ENCODE results near the gene ERICH6B. TPM values are rescaled to one million over a fixed set of nuclear protein-coding genes. Genes with fewer than 3 reads are reported as not detected.

The ERICH6B gene
- total RNA-seq, 1 donor from 2014 or later = not detected

DNA sequence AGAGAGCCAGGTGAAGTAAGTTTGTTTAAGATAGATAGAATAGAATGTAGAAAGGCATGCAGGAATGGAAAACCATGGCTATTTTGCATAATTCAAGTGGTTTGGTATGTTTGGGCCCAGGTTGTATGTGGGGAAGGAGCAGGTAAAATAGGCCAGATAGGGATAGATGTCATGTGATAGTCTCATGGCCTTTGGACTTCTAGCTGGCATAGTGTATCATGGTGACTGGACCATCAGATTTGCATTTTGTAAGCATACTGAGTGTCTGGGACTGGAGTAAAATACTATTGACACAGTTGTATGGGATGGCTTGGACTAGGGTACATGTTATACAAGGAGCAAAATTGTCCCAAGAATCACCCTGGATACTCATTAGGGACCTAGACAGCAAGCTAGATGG is 111.9 kb downstream of the ERICH6B start:
- DNase-seq (ENCODE audit: low read depth) (no peak), FAIRE-seq (no peak)
- peaks cover 26% of the 10 kb centered on the region for H3K36me3 ChIP-seq (ENCODE audit: control insufficient read depth, insufficient read depth, low read length)
- H3K4me3 ChIP-seq (ENCODE audit: low read depth, low read length) = no peak overlapping the region
- TF ChIP-seq, protein P1, sequence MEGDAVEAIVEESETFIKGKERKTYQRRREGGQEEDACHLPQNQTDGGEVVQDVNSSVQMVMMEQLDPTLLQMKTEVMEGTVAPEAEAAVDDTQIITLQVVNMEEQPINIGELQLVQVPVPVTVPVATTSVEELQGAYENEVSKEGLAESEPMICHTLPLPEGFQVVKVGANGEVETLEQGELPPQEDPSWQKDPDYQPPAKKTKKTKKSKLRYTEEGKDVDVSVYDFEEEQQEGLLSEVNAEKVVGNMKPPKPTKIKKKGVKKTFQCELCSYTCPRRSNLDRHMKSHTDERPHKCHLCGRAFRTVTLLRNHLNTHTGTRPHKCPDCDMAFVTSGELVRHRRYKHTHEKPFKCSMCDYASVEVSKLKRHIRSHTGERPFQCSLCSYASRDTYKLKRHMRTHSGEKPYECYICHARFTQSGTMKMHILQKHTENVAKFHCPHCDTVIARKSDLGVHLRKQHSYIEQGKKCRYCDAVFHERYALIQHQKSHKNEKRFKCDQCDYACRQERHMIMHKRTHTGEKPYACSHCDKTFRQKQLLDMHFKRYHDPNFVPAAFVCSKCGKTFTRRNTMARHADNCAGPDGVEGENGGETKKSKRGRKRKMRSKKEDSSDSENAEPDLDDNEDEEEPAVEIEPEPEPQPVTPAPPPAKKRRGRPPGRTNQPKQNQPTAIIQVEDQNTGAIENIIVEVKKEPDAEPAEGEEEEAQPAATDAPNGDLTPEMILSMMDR (IDR thresholded peaks at IDR 0.05; ENCODE audit: insufficient read depth, low read length, severe bottlenecking) = no peak
- H3K27me3 ChIP-seq (ENCODE audit: control insufficient read depth, insufficient read depth, low read length) = no peaks in the 10 kb centered on the region

DNA sequence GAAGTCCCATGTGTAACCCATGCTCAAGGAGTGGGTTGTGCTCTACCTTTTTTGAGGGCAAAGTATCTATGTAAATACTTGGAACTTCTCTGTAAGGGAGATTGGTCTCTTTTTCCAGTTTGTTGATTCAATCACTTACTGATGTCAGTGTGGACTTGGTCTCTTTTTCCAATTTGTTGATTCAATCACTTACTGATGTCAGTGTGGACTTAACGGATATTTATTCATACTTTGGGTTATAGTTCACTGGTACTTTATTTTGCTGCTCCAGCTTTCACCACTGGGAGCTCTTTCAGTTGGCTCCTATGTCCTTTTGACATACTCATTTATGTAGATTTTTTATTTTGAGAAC is 114.4 kb downstream of the ERICH6B start:
- FAIRE-seq = no peak
- H3K36me3 ChIP-seq (ENCODE audit: control insufficient read depth, insufficient read depth, low read length) = peaks cover 21% of the 10 kb centered on the region
- DNase-seq (ENCODE audit: low read depth) = no peak

DNA sequence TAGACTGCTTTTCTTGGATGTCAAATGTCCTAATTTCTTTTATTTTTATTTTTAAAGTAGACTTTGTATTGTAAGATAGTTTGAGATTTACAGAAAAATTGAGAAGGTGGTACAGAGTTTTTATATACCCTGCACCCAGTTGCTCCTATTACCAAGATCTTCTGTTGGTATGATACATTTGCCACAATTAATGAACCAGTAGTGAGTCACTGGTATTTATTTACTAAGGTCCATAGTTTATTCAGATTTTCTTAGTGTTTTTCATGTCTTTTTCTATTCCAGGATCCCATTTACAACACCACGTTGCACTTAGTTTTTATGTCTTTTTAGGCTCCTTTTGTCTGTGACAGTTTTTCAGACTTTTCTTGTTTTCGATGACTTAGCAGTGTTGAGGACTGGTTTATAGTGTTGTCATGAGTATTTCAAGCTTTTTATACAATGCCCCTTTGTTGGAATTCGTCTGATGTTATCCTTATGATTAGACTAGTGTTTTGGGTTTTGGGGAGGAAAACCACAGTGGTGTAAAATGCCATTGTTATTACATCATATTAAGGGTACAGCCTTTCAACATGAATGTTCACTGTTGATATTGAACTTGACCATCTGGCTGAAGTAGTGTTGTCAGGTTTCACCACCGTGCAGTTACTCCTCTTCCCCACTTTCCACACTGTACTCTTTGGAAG is 114.9 kb downstream of the ERICH6B start:
- Histone ChIP-seq H3K36me3 (ENCODE audit: control insufficient read depth, insufficient read depth, low read length) (peaks cover 19% of the 10 kb centered on the region), H3K4me3 (ENCODE audit: low read depth, low read length) (no peak overlapping the region), H3K27me3 (ENCODE audit: control insufficient read depth, insufficient read depth, low read length) (no peaks in the 10 kb centered on the region)
- DNase-seq (ENCODE audit: low read depth) (peak; percentile 71), FAIRE-seq (no peak)
- TF ChIP-seq, protein P1 (IDR thresholded peaks at IDR 0.05; ENCODE audit: insufficient read depth, low read length, severe bottlenecking) = no peak

More for the DNA sequence above, 114.4 kb downstream of the ERICH6B start:
- no peak overlapping the region for H3K4me3 ChIP-seq (ENCODE audit: low read depth, low read length)
- TF ChIP-seq, protein P1 (IDR thresholded peaks at IDR 0.05; ENCODE audit: insufficient read depth, low read length, severe bottlenecking) = no peak
- H3K27me3 ChIP-seq (ENCODE audit: control insufficient read depth, insufficient read depth, low read length) = no peaks in the 10 kb centered on the region

DNA sequence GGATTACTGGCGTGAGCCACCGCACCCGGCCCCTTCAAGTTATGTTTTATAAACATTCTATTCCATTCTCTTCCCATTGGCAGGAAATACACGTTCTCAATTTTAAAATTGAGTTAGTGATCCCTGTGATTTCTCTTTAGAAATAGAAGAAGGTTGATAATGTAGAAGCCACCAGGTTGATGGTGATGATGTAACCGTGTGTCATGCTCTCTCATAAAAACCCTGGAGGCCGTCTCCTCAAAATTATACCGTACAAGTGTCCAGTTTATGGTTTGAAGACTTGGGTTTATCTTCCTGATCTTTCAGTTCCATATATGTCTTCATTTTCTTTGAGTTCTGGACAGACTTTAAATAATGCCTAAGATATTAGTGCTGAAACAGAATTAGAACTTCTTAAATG is 118.6 kb downstream of the ERICH6B start:
- no peak for FAIRE-seq
- DNase-seq (ENCODE audit: low read depth) = no peak
- TF ChIP-seq, protein P1 (IDR thresholded peaks at IDR 0.05; ENCODE audit: insufficient read depth, low read length, severe bottlenecking) = no peak
- no peaks in the 10 kb centered on the region for H3K27me3 ChIP-seq (ENCODE audit: control insufficient read depth, insufficient read depth, low read length)
- peaks cover 6% of the 10 kb centered on the region for H3K36me3 ChIP-seq (ENCODE audit: control insufficient read depth, insufficient read depth, low read length)
- no peak overlapping the region for H3K4me3 ChIP-seq (ENCODE audit: low read depth, low read length)

DNA sequence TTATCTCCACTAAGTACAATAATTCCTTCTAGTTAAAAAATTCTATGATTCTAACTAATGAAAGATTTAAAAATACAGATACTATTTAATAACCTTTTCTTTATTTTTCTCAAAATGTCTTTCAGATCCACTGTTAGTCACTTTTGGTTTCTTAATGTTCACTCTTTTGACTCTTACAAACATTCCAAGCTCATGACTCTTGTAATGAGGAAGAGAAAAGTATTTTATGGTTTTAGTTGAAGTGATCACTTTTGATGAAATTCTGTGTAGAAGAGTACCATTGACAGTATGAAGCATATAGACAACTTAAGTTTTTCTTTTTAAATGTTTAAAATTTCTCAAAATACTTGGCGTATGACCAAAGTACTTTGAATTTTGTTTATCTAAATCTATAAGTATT is 123.0 kb downstream of the ERICH6B start:
- peaks cover 4% of the 10 kb centered on the region for H3K36me3 ChIP-seq (ENCODE audit: control insufficient read depth, insufficient read depth, low read length)
- H3K4me3 ChIP-seq (ENCODE audit: low read depth, low read length) = no peak overlapping the region
- FAIRE-seq = no peak
- TF ChIP-seq, protein P1 (IDR thresholded peaks at IDR 0.05; ENCODE audit: insufficient read depth, low read length, severe bottlenecking) = no peak
- no peaks in the 10 kb centered on the region for H3K27me3 ChIP-seq (ENCODE audit: control insufficient read depth, insufficient read depth, low read length)
- peak; percentile 66 for DNase-seq (ENCODE audit: low read depth)

Other genes with a start within 250 kb of the ERICH6B start
- 13.8 and 18.4 TPM in 2 replicates for gene SLC25A30, start 197.4 kb downstream of the ERICH6B start, total RNA-seq
- 42.2 and 47.4 TPM in 2 replicates for gene COG3, start 150.8 kb downstream of the ERICH6B start, total RNA-seq
- not detected in 2 replicates for gene CBY2, start 86.6 kb upstream of the ERICH6B start, total RNA-seq
- gene SIAH3, start 236.0 kb upstream of the ERICH6B start, total RNA-seq = not detected in 2 replicates